ENCODE measurements around the gene EPS8.
"Not testable (repeated sequence)": the region's sequence is repeated elsewhere in the genome, so short reads cannot be mapped to it uniquely, and the experiment has no call there.

Gene EPS8

DNA sequence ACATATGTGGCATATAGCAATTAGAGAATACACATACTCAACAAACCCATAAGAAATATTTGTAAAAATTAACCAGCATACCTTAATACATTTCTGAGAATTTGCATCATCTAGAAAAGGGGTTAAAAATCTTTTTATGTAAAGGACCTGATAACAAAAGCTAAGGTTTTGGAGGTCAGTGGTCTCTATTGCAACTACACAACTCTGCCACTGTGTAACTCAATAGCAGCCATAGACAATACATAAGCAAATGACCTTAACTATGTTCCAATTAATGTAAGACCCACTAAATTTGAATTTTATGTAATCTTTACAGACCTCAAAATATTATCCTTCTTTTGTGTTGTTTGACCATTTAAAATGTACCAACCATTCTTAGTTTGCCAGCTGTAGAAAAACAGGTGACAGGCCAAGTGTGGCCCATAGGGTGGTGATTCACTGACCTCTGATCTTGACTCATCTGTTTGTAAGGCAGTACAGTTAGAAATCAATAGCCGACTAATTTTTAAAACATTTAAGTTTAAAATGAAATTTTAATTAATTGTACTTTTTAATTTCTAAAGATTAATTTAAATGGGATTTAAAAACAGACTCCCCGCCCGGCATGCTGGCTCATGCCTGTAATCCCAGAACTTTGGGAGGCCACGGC is 7.4 kb upstream of the EPS8 start:
- no peak for DNase-seq

DNA sequence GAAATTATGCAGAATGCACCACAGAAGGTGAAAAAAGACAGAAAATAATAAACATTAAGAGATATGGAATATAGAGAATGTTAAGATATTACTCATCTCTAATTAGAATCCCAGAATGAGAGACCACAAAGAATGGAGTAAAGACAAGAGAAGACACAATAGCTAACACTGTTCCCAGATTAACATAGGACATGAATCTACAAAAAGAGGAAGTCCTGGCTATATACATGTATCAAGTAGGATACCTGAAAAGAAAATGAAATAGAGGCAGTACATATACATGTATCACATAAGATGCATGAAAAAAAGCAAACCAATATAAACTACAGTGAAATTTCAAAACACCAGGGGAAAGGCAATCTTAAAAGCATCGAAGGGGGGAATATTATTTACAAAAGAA is 5.6 kb upstream of the EPS8 start:
- DNase-seq: no peak

DNA sequence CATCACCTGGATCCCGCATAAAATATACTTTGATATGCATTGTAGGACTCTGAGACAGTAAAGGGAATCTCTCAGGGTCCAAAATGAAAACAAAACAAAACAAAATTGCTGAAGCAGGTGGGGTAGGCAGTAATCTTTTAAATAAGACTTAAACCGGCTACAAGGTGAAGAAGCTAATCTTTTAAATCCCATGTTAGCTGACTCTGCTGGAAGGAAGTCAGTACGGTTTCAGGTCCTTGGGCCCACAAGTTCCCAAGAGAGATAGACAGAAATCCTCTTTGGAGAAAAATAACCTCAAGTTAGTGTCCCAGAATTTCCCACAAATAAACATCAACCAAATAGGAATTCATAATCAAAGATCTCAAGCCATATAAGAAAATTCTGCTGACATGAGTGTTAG is 5.0 kb upstream of the EPS8 start:
- no peak for DNase-seq

DNA sequence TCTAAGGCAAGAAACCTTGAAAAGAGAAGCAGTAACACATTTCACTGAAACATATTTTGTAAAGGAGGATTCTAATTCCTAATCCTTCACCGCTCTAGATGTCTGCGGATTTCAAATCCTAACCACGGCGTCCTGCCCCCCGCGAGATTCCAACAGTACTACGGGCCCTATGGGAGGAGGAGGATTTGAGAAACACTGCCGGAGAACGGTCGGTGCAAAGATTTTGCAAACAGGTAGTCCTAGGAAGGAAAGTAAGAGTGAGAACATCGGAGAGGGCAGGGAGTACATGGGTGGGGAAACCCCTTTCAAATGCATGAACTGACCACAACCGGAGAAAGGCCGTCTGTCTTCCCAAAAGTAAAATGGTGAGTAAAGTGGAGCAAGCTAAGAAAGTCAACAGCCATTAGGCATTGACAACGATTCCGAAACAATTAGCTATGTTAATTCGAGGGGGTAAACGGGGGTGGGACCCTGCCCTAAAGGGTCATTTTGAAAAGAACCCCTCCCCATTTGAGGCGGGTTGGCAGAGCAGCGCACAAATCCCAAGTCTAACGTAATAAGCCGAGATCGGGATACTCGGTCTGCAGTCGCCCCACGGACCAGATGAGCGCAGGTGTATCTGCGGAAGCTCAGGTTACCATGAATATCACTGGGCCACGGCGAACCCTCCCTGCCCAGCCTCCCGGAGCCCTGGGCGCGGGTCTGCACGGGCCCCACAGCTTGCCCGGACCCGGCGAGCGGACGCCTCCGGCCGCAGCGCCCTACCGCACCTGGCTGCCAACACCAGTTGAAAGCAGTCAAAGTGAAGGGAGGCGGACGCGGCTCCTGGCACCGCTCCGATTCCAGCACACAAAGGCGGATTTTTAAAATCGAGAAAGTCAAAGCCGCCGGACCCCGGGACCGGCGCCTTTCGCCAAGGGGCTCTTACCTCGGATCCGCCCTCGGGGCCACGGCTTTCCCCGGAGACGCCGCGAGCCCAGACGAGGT is 662 bp downstream of the EPS8 start:
- DNase-seq: peak in 1 of 2 donors; percentile 4

DNA sequence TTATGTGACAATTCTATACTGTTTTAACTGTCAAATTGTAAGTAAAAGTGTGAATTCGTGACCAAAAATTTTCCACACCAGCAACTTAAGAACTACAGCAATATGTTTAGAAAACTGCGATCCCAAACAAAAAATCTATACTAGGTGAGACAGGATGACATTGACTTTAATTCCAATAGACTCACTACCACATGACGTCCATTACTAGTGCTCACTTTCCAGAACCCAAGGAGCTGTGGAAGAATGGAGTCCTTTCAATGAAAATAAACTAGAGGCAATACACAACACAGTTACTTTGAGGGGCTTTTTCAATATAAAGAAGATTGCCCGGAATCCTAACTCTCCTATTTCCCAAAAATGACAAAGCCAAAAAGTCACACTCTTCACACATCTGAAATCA is 1.4 kb downstream of the EPS8 start:
- DNase-seq: no peak

DNA sequence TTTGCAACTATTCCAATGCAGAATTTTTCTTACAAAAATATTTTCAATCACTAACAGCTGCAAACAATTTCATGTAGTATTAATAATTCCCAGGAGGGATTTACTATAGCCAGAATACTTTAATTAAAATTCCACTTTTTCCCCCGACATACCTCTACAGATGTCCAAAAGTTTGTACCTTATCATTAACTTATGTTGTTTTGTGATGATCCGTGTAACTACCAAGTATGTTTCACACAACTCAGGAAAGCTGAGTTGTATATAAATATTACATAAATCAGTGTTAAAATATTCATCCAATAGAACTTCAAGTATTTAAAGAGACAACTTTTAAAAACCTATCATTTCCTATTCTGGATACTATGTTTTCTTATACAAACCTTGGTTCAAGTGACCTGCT is 2.4 kb downstream of the EPS8 start:
- no peak for DNase-seq

GRCh38 chr12:15783288-15783687 is 5.9 kb downstream of the EPS8 start:
- no peak for DNase-seq

DNA sequence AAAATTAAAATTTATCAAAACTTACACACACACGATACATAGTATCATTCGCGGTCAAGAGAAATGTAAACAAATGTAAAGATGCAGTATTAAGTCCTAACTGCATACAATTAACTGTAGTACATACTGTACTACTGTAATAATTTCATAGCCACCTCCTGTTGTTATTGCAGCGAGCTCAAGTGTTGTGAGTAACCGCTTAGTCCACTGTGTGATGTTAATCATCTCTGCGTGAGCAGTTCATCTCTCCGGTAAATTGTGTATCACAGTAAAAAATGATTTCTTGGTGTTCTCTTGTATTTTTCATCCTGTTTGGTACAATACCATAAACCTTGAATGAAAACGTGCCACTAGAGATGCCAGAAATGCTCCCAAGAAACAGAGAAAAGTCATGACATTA is 6.5 kb downstream of the EPS8 start:
- DNase-seq: no peak

DNA sequence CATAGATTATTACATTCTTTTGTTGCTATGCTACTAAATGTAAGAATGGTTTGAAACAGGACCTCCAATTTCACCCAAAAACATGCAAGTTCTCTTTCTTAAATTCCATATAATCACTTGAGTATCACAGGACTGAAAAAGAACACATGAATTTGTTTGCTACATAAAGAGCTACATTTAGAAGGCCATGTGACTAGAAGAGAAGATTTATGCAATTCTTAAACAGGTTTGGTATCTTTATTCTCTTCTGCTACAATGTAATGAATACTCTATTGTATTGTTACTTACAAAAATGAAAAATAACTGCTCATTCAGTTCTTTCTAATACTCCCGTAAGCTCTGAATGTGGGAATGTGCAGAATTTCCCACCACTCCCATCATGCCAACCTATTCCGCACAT is 9.3 kb downstream of the EPS8 start:
- no peak for DNase-seq

GRCh38 chr12:15778126-15778525 is 11.1 kb downstream of the EPS8 start:
- DNase-seq: no peak

DNA sequence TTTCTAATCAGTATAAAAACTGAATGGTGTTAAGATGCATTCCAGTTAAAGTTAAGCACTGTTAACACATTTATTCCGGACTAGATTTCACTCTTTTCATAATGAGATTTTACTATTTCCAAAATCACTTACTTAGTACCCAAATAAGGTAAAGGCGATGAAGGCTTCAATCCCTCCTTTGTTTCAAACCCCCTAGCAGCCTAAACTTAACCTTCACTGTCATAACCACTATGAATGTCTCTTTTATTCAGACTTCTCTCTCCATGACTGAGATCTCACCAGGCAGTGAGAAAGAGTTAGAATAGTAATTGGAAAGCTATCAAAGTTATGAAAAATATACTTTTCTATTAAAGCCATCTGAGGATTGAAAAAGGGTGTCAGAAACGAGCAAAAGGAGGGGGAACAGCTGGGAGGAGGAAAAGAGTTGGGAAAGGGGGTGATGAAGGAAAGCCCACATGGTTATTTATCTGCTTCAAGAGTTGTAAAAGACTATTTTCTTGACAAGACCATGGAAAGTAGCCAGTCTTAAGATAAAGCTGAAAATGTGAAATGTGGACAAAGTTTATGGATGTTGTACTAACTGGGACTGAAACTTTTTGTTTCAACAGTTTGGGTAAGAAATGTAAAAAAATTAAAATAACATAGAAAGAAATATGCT is 11.7 kb downstream of the EPS8 start:
- no peak for DNase-seq

GRCh38 chr12:15776532-15776931 is 12.7 kb downstream of the EPS8 start:
- DNase-seq: no peak

DNA sequence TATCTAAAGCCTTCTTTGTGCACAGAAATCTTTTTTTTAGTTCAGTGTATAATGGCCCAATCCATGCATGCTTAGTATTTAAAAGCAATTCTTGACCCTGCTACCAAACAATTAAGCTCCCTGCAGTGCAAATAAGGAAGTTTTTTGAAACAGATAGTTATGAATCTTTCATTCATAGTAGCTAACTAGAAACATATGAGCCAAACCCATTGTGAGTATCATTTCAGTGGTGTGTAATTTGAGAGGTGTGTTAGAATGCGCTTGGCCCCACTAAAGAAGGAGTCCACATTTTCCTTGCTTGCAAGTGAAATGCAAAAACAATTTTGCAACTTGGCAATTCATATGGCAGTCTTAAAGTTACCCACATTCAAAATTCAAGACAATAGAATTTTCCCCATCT is 14.4 kb downstream of the EPS8 start:
- DNase-seq: no peak

DNA sequence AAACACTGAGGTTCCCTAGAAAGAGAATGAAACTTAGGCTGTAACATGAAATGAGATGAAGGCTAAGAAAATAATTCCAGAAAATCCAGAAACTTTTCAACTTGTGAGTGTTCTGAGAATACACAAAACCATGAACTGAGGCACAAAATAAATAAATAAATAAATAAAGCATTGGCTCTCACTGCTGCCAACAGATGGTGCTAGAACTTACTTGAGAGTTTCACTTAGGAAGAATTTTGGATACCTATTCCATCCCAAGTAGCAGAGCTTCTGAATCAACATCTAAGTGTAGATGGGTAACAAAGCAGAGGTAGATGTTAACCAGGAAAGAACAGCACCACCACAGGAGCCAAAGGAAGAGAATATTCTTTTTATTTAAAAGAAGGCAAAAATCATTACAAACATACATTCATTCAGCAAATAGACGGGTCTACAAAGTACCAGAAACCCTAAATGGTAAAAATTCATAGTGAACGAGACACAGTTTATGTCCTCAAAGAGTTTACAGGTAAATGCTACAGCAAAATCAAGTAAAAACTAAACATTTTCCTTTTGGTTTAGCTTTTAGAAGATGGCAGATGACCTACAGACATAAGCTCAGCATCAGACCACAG is 16.7 kb downstream of the EPS8 start:
- no peak for DNase-seq

DNA sequence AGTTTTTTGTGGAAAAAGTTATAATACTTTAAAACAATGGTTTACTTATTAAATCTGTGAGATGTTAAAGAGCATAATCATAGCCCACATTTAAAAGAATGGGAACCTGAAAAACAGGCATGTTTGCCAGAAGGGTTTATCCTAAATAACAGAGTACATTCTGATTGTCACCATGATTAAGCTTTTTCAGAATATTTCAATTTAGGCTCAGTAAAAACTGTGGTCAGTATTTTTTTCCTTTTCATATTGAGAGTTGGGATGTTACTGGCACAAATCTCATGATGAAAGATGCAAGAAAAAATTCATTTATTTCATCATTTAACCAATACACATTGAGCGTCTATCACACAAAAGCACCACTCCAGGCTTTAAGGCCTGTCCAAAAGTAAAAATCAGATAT is 18.6 kb downstream of the EPS8 start:
- DNase-seq: no peak

GRCh38 chr12:15770021-15770420 is 19.2 kb downstream of the EPS8 start:
- DNase-seq: no peak

DNA sequence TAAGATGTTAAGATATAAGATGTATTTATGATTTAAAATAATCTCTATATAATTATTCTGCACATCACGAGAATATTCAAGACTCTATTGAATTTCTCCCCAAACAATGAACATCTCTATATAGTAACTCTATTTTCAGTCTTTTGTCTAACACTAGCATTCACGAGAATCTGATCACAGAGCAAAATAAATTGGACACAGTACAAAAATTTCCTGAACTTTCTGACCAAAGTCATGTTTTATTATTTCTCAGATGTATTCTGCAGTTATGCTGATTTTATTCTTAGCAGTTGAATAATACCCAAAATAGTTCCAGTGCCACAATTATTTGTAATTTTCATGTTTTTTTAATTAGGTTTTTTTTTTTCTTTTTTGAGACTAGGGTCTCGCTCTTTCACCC is 19.6 kb downstream of the EPS8 start:
- no peak for DNase-seq

- DNase-seq: no peak
Measured at GRCh38 chr12:15767301-15767700, 21.9 kb downstream of the EPS8 start.

DNA sequence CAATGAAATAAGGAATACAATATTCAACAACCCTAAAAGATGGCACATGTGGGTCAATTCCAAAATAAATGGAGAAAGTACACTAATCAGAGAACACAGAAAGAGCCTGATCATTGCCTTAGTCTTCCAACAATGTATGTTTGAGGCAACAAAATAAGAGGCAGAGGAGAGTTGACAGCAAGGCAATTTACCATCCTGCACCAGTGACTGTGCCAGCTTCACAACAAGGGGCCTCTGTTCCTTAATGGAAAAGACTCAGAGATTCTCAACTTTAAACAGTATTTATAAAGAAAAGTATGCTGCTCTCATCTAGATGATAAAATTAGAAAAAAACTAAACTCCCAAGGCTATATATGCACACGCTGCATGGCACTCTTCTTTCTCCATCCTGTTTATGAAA is 25.9 kb downstream of the EPS8 start:
- no peak for DNase-seq

- not testable (repeated sequence) for DNase-seq
Measured at GRCh38 chr12:15762162-15762561, 27.0 kb downstream of the EPS8 start.

DNA sequence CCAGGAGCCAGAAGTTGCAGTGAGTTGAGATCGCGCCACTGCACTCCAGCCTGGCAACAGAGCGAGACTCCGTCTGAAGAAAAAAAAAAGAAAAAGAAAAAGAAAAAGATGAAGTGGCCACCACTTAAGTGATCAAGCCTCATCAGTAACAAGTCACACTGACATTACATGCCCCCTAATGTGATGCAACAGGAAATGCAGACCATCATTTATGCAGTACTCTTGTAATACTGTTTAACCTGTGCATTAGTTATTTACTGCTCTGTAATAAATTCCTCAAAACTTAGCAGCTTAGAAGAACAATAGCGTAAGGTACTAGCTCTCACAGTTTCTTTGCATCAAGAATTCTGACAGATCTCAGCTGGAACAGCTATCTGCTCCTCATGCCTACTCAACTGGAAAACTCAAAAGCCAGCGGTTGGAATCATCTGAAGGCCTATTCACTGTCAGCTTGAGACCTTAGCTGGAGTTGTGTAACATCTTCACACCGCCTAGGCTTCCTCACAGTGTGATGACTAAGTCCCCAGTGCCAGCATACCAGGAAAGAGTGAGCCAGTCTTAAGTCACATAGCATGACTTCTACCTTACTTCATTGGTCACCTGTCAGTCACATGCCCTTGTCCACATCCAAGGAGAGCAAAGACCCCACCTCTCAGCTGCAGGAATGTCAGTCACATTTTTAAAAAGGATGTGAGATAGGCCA is 31.5 kb downstream of the EPS8 start:
- DNase-seq: no peak

DNA sequence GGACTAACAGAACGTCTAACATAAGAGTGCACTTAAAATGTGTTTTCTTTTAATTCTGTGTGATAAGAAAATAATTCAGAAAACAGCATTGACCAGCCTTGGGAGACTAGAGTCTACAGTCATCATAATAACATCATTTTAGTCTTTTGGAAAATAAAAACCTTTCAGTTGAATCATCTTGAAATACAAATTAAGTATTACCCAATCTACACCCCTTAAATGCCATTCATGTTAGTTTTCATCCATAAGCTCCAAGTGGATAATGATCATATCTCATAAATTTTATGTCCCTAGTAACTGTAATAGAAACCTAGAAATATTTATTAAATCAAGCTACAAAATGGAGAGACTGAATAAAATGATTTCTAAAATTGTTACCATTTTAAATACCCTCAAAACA is 32.4 kb downstream of the EPS8 start:
- DNase-seq: no peak

DNA sequence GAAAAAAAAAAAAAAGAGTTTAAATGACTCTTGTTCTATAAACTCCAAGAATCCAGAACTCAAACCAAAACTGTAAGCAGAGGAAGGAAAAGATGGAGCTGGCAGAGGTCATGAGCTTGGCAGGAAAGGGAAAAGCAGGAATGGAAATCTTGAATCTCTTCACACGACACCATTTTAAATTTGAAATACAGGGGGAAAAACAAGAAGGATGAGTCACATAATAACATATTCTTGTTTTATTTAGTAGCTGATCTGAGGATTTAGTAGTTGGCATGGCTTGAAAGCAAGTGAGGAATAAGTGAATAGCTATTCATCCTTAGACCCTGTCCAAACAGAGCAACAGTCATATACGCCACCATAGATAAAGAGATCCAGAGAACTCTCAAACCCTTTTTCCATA is 35.0 kb downstream of the EPS8 start:
- DNase-seq: no peak
